ENCODE data around the gene ADRB1. TPM values are rescaled to one million over a fixed set of nuclear protein-coding genes. Genes with fewer than 3 reads are reported as not detected.
A peak's percentile ranks its signal among the peaks of the same experiment; 100 is the strongest.

The ADRB1 gene
- total and polyA plus RNA-seq, 3 experiments from 2014 or later, result 0.49 to 0.50 TPM; not detected in 1

GRCh38 chr10:114064151-114065048, 20.7 kb downstream of the ADRB1 start:
- Histone ChIP-seq H3K9me3 (ENCODE audit: low read length) (no peaks in the 10 kb centered on the region), H3K27ac (ENCODE audit: low read depth, low read length) (no peak overlapping the region), H3K27me3 (ENCODE audit: insufficient read depth, low read length, poor library complexity, severe bottlenecking) (no peaks in the 10 kb centered on the region), H3K4me1 (ENCODE audit: insufficient read depth, low read length) (peaks cover 11% of the 10 kb centered on the region), H3K4me3 (ENCODE audit: low read length) (no peak overlapping the region), H3K36me3 (ENCODE audit: insufficient read depth, low read length) (no peaks in the 10 kb centered on the region)
- H3K4me3 Mint-ChIP-seq, result no peak overlapping the region
- peaks cover 10 to 21% (median 13%) of the 10 kb centered on the region in 3 donors for H3K4me1 Mint-ChIP-seq
- ChIA-PET POLR2A (no interaction called here), CTCF (no interaction called here)
- H3K36me3 Mint-ChIP-seq, result no peaks in the 10 kb centered on the region
- H3K27me3 Mint-ChIP-seq, result peaks cover 1 to 10% of the 10 kb centered on the region in 2 donors
- DNase-seq, result no peak
- H3K27ac Mint-ChIP-seq, result peak overlapping the region in 1 of 8 donors; percentile 17
- no peaks in the 10 kb centered on the region for H3K9me3 Mint-ChIP-seq

DNA sequence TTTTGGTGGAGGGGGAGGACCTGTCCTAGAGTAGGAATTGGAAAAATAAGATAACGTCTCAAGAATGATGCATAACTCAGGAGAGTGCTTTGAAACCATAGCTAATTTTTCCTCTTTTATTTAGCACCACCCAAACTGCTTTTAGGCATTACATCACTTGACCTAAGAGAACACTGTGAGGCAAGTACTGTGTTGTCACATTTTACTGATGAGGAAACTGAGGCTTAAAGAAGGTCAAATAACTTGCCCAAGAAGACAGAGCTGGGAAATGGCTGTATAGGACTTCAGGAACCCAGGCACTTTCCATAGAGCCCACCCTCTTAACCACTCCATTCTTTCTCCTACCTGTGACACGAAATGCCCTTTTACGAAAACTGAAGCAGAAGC, 21.4 kb downstream of the ADRB1 start:
- ChIA-PET POLR2A (no interaction called here), CTCF (no interaction called here)
- no peak overlapping the region for H3K4me3 ChIP-seq (ENCODE audit: low read length)
- H3K27ac Mint-ChIP-seq, result peak overlapping the region in 1 of 8 donors; percentile 17
- H3K4me1 Mint-ChIP-seq, result peaks cover 10 to 23% (median 13%) of the 10 kb centered on the region in 3 donors
- H3K9me3 Mint-ChIP-seq, result no peaks in the 10 kb centered on the region
- H3K4me3 Mint-ChIP-seq, result no peak overlapping the region
- H3K27ac ChIP-seq (ENCODE audit: low read depth, low read length), result no peak overlapping the region
- peaks cover 1 to 10% of the 10 kb centered on the region in 2 donors for H3K27me3 Mint-ChIP-seq
- H3K9me3 ChIP-seq (ENCODE audit: low read length), result no peaks in the 10 kb centered on the region
- DNase-seq, result no peak
- H3K36me3 Mint-ChIP-seq, result no peaks in the 10 kb centered on the region
- H3K27me3 ChIP-seq (ENCODE audit: insufficient read depth, low read length, poor library complexity, severe bottlenecking), result no peaks in the 10 kb centered on the region
- no peaks in the 10 kb centered on the region for H3K36me3 ChIP-seq (ENCODE audit: insufficient read depth, low read length)
- H3K4me1 ChIP-seq (ENCODE audit: insufficient read depth, low read length), result peaks cover 11% of the 10 kb centered on the region

- no peaks in the 10 kb centered on the region for H3K9me3 Mint-ChIP-seq
- no peaks in the 10 kb centered on the region for H3K9me3 ChIP-seq (ENCODE audit: low read length)
- H3K4me1 Mint-ChIP-seq, result peaks cover 8 to 30% (median 14%) of the 10 kb centered on the region in 3 donors
- peak overlapping the region in 1 of 7 donors; percentile 32 for H3K4me3 Mint-ChIP-seq
- no peaks in the 10 kb centered on the region for H3K27me3 ChIP-seq (ENCODE audit: insufficient read depth, low read length, poor library complexity, severe bottlenecking)
- DNase-seq, result no peak
- H3K27me3 Mint-ChIP-seq, result peaks cover 1 to 6% of the 10 kb centered on the region in 2 donors
- no peak overlapping the region for H3K4me3 ChIP-seq (ENCODE audit: low read length)
- no peaks in the 10 kb centered on the region for H3K36me3 ChIP-seq (ENCODE audit: insufficient read depth, low read length)
- no peaks in the 10 kb centered on the region for H3K36me3 Mint-ChIP-seq
- peak overlapping the region in 1 of 8 donors; percentile 57 for H3K27ac Mint-ChIP-seq
- H3K4me1 ChIP-seq (ENCODE audit: insufficient read depth, low read length), result peaks cover 11% of the 10 kb centered on the region
- ChIA-PET CTCF (interaction anchor here (0.9 to 1.4 kb wide), 2 partner anchors 9 to 14 kb away, joined by 4 read pairs; no protein-coding TSS in a partner anchor), POLR2A (no interaction called here)
- H3K27ac ChIP-seq (ENCODE audit: low read depth, low read length), result no peak overlapping the region
These were observed 24.5 kb downstream of the ADRB1 start for GRCh38 chr10:114068054-114068707.

DNA sequence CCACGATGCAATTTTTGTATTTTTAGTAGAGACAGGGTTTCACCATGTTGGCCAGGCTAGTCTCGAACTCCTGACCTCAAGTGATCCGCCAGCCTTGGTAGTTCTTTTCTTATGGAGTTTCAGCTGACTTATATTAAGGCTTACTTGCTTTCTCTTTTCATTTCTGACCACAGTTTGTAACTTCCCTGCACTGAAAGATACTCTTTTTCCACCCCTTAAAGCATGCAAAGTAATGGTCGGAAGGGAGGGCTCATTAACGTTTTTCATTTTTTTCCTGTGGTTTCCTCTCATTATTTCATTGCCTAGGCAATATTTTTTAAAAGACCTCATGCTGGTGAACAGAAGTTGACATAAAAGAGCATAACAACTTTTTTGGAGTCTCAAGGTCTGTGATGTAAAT, 27.0 kb downstream of the ADRB1 start:
- no peaks in the 10 kb centered on the region for H3K9me3 ChIP-seq (ENCODE audit: low read length)
- no peaks in the 10 kb centered on the region for H3K27me3 ChIP-seq (ENCODE audit: insufficient read depth, low read length, poor library complexity, severe bottlenecking)
- H3K4me3 ChIP-seq (ENCODE audit: low read length), result no peak overlapping the region
- peaks cover 18% of the 10 kb centered on the region for H3K4me1 ChIP-seq (ENCODE audit: insufficient read depth, low read length)
- no peak overlapping the region for H3K27ac ChIP-seq (ENCODE audit: low read depth, low read length)
- H3K27ac Mint-ChIP-seq, result peak overlapping the region in 2 of 8 donors; percentile 23 to 29
- H3K36me3 Mint-ChIP-seq, result no peaks in the 10 kb centered on the region
- ChIA-PET POLR2A (no interaction called here), CTCF (no interaction called here)
- DNase-seq, result no peak
- H3K9me3 Mint-ChIP-seq, result no peaks in the 10 kb centered on the region
- H3K36me3 ChIP-seq (ENCODE audit: insufficient read depth, low read length), result no peaks in the 10 kb centered on the region
- H3K27me3 Mint-ChIP-seq, result no peaks in the 10 kb centered on the region
- H3K4me1 Mint-ChIP-seq, result peaks cover 17 to 39% (median 23%) of the 10 kb centered on the region in 3 donors
- H3K4me3 Mint-ChIP-seq, result no peak overlapping the region

DNA sequence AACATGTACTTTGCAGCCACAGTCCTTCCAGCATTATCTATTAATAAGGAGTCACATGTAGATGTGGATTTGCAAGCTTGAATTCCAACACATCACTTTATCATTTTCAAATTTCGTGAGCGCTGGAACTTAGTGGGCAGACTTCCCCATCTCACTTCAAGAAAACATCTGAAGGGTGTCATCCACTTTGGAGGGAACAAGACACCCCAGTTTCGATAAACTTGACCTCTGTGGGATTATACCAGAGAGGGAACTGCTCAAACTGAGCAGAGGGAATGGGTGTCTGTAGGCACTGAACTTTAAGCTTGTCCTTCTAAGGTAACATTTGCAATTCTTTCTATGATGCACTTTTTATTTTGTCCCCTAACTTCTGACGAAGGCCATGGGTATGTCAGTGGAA, 27.5 kb downstream of the ADRB1 start:
- Histone ChIP-seq H3K36me3 (ENCODE audit: insufficient read depth, low read length) (no peaks in the 10 kb centered on the region), H3K27me3 (ENCODE audit: insufficient read depth, low read length, poor library complexity, severe bottlenecking) (no peaks in the 10 kb centered on the region), H3K4me3 (ENCODE audit: low read length) (no peak overlapping the region), H3K4me1 (ENCODE audit: insufficient read depth, low read length) (peaks cover 18% of the 10 kb centered on the region), H3K9me3 (ENCODE audit: low read length) (no peaks in the 10 kb centered on the region), H3K27ac (ENCODE audit: low read depth, low read length) (no peak overlapping the region)
- ChIA-PET CTCF (no interaction called here), POLR2A (no interaction called here)
- H3K4me3 Mint-ChIP-seq, result no peak overlapping the region
- H3K4me1 Mint-ChIP-seq, result peaks cover 17 to 39% (median 23%) of the 10 kb centered on the region in 3 donors
- H3K27ac Mint-ChIP-seq, result peak overlapping the region in 1 of 8 donors; percentile 33
- DNase-seq, result no peak
- H3K9me3 Mint-ChIP-seq, result no peaks in the 10 kb centered on the region
- H3K36me3 Mint-ChIP-seq, result no peaks in the 10 kb centered on the region
- no peaks in the 10 kb centered on the region for H3K27me3 Mint-ChIP-seq

DNA sequence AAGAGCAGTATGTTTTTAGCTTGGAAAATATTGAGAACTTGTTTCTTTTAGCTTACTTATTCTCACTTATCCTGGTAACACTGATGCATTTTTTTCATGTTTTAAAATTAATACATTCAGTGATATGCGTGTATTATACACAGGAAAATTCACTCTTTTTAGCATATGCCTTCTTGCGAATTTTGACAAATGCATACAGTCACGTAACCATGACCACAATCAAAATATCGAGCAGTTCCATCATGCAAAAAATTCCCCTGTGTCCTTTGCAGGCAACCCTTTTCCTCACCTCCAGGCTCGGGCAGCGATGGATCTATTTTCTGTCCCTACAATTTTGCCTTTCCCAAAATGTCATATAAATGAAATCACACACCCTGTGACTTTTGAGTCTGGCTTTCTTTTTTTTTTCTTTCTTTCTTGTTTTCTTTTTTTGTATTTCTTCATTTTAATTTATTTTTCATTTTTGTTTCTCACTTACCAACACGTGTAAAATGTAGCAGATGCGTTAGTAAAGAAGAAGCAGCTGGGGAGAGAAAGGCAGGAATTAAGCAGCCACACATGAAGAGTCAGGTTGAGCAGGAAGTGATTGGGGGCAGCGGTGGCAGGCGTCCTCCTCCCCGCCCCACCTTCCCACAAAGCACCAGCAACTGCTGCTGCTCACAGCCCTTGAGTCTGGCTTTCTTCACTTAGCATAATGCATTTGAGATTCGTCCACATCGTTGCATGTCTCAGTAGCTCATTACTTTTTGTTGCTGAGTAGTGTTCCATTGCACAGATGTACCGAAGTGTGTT, 29.9 kb downstream of the ADRB1 start:
- CTCF ChIA-PET, result interaction anchor here (1.2 kb wide), 1 partner anchor 23 kb away, joined by 3 read pairs; no protein-coding TSS in a partner anchor
- Histone ChIP-seq H3K4me3 (ENCODE audit: low read length) (no peak overlapping the region), H3K9me3 (ENCODE audit: low read length) (no peaks in the 10 kb centered on the region), H3K4me1 (ENCODE audit: insufficient read depth, low read length) (peaks cover 11% of the 10 kb centered on the region), H3K27ac (ENCODE audit: low read depth, low read length) (no peak overlapping the region), H3K36me3 (ENCODE audit: insufficient read depth, low read length) (no peaks in the 10 kb centered on the region), H3K27me3 (ENCODE audit: insufficient read depth, low read length, poor library complexity, severe bottlenecking) (no peaks in the 10 kb centered on the region)
- Mint-ChIP-seq H3K4me1 (peaks cover 14 to 28% (median 14%) of the 10 kb centered on the region in 3 donors), H3K36me3 (no peaks in the 10 kb centered on the region), H3K27ac (peak overlapping the region in 2 of 8 donors; percentile 40 to 72), H3K4me3 (peak overlapping the region in 1 of 7 donors; percentile 46), H3K27me3 (peaks cover 0 to 4% of the 10 kb centered on the region in 2 donors), H3K9me3 (no peaks in the 10 kb centered on the region)
- peak in 4 of 5 donors; percentile 15 to 49 (median 17) for DNase-seq
- POLR2A ChIA-PET, result interaction anchor here (0.7 kb wide), 1 partner anchor 8 kb away, joined by 3 read pairs; no protein-coding TSS in a partner anchor

DNA sequence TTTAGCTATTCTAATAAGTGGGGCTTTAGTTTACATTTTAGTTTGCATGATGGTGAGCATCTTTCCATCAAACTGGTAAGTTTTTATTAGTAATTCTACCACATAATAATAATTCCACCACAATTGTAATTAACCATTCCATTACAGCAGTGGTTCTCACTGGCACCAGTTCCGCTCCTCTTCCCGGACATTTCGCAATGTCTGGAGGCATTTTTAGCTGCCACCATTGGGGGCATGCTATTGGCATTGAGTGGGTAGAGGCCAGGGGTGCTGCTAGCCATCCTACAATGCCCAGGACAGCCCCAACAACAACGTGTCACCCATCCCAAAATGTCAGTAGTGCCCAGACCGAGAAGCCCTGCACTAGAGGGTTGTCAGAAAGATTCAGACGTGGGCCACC, 31.4 kb downstream of the ADRB1 start:
- no peak for DNase-seq
- Histone ChIP-seq H3K4me1 (ENCODE audit: insufficient read depth, low read length) (peaks cover 8% of the 10 kb centered on the region), H3K27me3 (ENCODE audit: insufficient read depth, low read length, poor library complexity, severe bottlenecking) (no peaks in the 10 kb centered on the region), H3K4me3 (ENCODE audit: low read length) (no peak overlapping the region), H3K36me3 (ENCODE audit: insufficient read depth, low read length) (no peaks in the 10 kb centered on the region), H3K27ac (ENCODE audit: low read depth, low read length) (no peak overlapping the region), H3K9me3 (ENCODE audit: low read length) (no peaks in the 10 kb centered on the region)
- Mint-ChIP-seq H3K9me3 (no peaks in the 10 kb centered on the region), H3K36me3 (peaks cover 0 to 1% (median 0%) of the 10 kb centered on the region in 3 donors), H3K27ac (no peak overlapping the region), H3K27me3 (peaks cover 0 to 4% of the 10 kb centered on the region in 2 donors), H3K4me1 (peaks cover 14 to 23% (median 14%) of the 10 kb centered on the region in 3 donors), H3K4me3 (no peak overlapping the region)
- CTCF ChIA-PET, result interaction anchor here (1.2 kb wide), 1 partner anchor 21 kb away, joined by 3 read pairs; no protein-coding TSS in a partner anchor
- POLR2A ChIA-PET, result no interaction called here

Data from CD8-positive, alpha-beta memory T cell (primary cell).